Activated CD8-positive, alpha-beta memory T cell treated with anti-CD3 and anti-CD28 coated beads for 24 hours (primary cell): ENCODE data around the gene SMAD2.
"Not testable (repeated sequence)": the region's sequence is repeated elsewhere in the genome, so short reads cannot be mapped to it uniquely, and the experiment has no call there.

Experiments used
- DNase-seq: peaks from one replicate; pipeline ENCODE4 v3.0.0-alpha.2; 2020

Gene SMAD2

GRCh38 chr18:47930199-47930930, at the start of gene SMAD2:
Gene SMAD2 (minus strand): TSS chr18:47930659. CDS start chr18:47896756, 33,903 bp downstream.
- peak; percentile 90 for DNase-seq

- no peak for DNase-seq
These were observed 49.2 kb upstream of the SMAD2 start for GRCh38 chr18:47979611-47980200.

- DNase-seq = no peak
These were observed 48.1 kb upstream of the SMAD2 start for GRCh38 chr18:47978603-47979002.

GRCh38 chr18:47978141-47978540, 47.7 kb upstream of the SMAD2 start:
- DNase-seq = no peak

GRCh38 chr18:47975701-47976100, 45.2 kb upstream of the SMAD2 start:
- peak; percentile 19 for DNase-seq

GRCh38 chr18:47975105-47975504, 44.6 kb upstream of the SMAD2 start:
- DNase-seq = no peak

GRCh38 chr18:47970664-47971531, 40.4 kb upstream of the SMAD2 start:
- DNase-seq = no peak

GRCh38 chr18:47969816-47970215, 39.4 kb upstream of the SMAD2 start:
- DNase-seq = peak; percentile 17

- no peak for DNase-seq
These were observed 38.3 kb upstream of the SMAD2 start for GRCh38 chr18:47968721-47969120.

- no peak for DNase-seq
These were observed 37.7 kb upstream of the SMAD2 start for GRCh38 chr18:47968006-47968676.

- DNase-seq = no peak
These were observed 33.6 kb upstream of the SMAD2 start for GRCh38 chr18:47964053-47964452.

- DNase-seq = not testable (repeated sequence)
These were observed 30.5 kb upstream of the SMAD2 start for GRCh38 chr18:47961003-47961402.

- DNase-seq = peak; percentile 61
These were observed 23.0 kb upstream of the SMAD2 start for GRCh38 chr18:47953471-47953931.

GRCh38 chr18:47950511-47950910, 20.1 kb upstream of the SMAD2 start:
- no peak for DNase-seq

- no peak for DNase-seq
These were observed 18.7 kb upstream of the SMAD2 start for GRCh38 chr18:47949202-47949601.

- no peak for DNase-seq
These were observed 16.4 kb upstream of the SMAD2 start for GRCh38 chr18:47946889-47947288.

- no peak for DNase-seq
These were observed 14.8 kb upstream of the SMAD2 start for GRCh38 chr18:47944972-47945852.

GRCh38 chr18:47936952-47937351, 6.5 kb upstream of the SMAD2 start:
- DNase-seq = no peak

- no peak for DNase-seq
These were observed 5.0 kb upstream of the SMAD2 start for GRCh38 chr18:47935321-47936055.

GRCh38 chr18:47932603-47933002, 2.1 kb upstream of the SMAD2 start:
- DNase-seq = no peak

GRCh38 chr18:47932190-47932589, 1.7 kb upstream of the SMAD2 start:
- DNase-seq = no peak
